Nephron progenitor cell (in vitro differentiated cells): ENCODE data around the gene TUBB.
A peak's percentile ranks its signal among the peaks of the same experiment; 100 is the strongest.

ENCODE experiments used
- DNase-seq: peaks from one replicate; pipeline ENCODE4 v3.0.0; 2021
- H3K27ac Mint-ChIP-seq: 2 replicates; pipeline ENCODE4 v1.8.0; 2021; ENCODE audit warnings: mild to moderate bottlenecking, moderate library complexity, mixed read lengths
- H3K27me3 Mint-ChIP-seq: 2 replicates; pipeline ENCODE4 v1.8.0; 2021; ENCODE audit warnings: mild to moderate bottlenecking, low read depth, mixed read lengths; ENCODE audit not compliant: poor library complexity
- H3K36me3 Mint-ChIP-seq: 2 replicates; pipeline ENCODE4 v1.8.0; 2021; ENCODE audit warnings: low read depth, mixed read lengths
- H3K4me1 Mint-ChIP-seq: 2 replicates; pipeline ENCODE4 v1.8.0; 2021; ENCODE audit warnings: mixed read lengths
- H3K4me3 Mint-ChIP-seq: 2 replicates; pipeline ENCODE4 v1.8.0; 2021; ENCODE audit warnings: mild to moderate bottlenecking, moderate library complexity, mixed read lengths
- H3K9me3 Mint-ChIP-seq: 2 replicates; pipeline ENCODE4 v1.8.0; 2021; ENCODE audit warnings: mild to moderate bottlenecking, moderate library complexity, mixed read lengths
- CTCF ChIP-seq: fragments of 200-600 bp; sonication (generic); IDR thresholded peaks from 2 replicates; pipeline ENCODE4 v1.5.0; 2021; ENCODE audit warnings: antibody characterized with exemption

The TUBB gene

GRCh38 chr6:30757261-30757904 lies 37.2 kb downstream of the TUBB start:
- no peak for TF ChIP-seq CTCF
- no peak for DNase-seq
- H3K27ac Mint-ChIP-seq, result no peak overlapping the region
- H3K4me1 Mint-ChIP-seq, result peaks cover 32% of the 10 kb centered on the region
- H3K9me3 Mint-ChIP-seq, result peaks cover 3% of the 10 kb centered on the region
- no peaks in the 10 kb centered on the region for H3K36me3 Mint-ChIP-seq
- peaks cover 3% of the 10 kb centered on the region for H3K27me3 Mint-ChIP-seq
- no peak overlapping the region for H3K4me3 Mint-ChIP-seq

- no peak for DNase-seq
- no peak for TF ChIP-seq CTCF
- Mint-ChIP-seq H3K4me3 (no peak overlapping the region), H3K36me3 (no peaks in the 10 kb centered on the region), H3K27me3 (peaks cover 3% of the 10 kb centered on the region), H3K9me3 (peaks cover 3% of the 10 kb centered on the region), H3K27ac (no peak overlapping the region), H3K4me1 (peaks cover 38% of the 10 kb centered on the region)
These were observed 39.6 kb downstream of the TUBB start for GRCh38 chr6:30759575-30760239.

- Mint-ChIP-seq H3K9me3 (peaks cover 3% of the 10 kb centered on the region), H3K27ac (no peak overlapping the region), H3K36me3 (no peaks in the 10 kb centered on the region), H3K4me3 (no peak overlapping the region), H3K27me3 (peaks cover 3% of the 10 kb centered on the region), H3K4me1 (peaks cover 46% of the 10 kb centered on the region)
- TF ChIP-seq CTCF, result no peak
- no peak for DNase-seq
These were observed 40.4 kb downstream of the TUBB start for GRCh38 chr6:30760549-30760948.

GRCh38 chr6:30761791-30762429 lies 41.8 kb downstream of the TUBB start:
- TF ChIP-seq CTCF, result no peak
- H3K9me3 Mint-ChIP-seq, result peaks cover 3% of the 10 kb centered on the region
- H3K36me3 Mint-ChIP-seq, result no peaks in the 10 kb centered on the region
- peak overlapping the region; percentile 45 for H3K27ac Mint-ChIP-seq
- H3K4me1 Mint-ChIP-seq, result peaks cover 57% of the 10 kb centered on the region
- no peak overlapping the region for H3K4me3 Mint-ChIP-seq
- no peak for DNase-seq
- H3K27me3 Mint-ChIP-seq, result peaks cover 3% of the 10 kb centered on the region

GRCh38 chr6:30763155-30763617 lies 43.0 kb downstream of the TUBB start:
- Mint-ChIP-seq H3K36me3 (no peaks in the 10 kb centered on the region), H3K4me3 (no peak overlapping the region), H3K4me1 (peaks cover 63% of the 10 kb centered on the region), H3K27ac (peak overlapping the region; percentile 9), H3K27me3 (peaks cover 3% of the 10 kb centered on the region), H3K9me3 (peaks cover 3% of the 10 kb centered on the region)
- no peak for TF ChIP-seq CTCF
- no peak for DNase-seq
